Left ventricle myocardium superior (tissue), 1 donor: Measurements from ENCODE around the gene INCA1. TPM values are rescaled to one million over a fixed set of nuclear protein-coding genes. Genes with fewer than 3 reads are reported as not detected.
A peak's percentile ranks its signal among the peaks of the same experiment; 100 is the strongest.

Experiments
- ATAC-seq: fragments of 200-7000 bp; cut with Tn5 transposase; one replicate; pipeline ENCODE4 v1.9.1; 2020; ENCODE audit warnings: mild to moderate bottlenecking, moderate library complexity
- DNase-seq: peaks from one replicate; pipeline ENCODE4 v3.0.0-alpha.2; 2020
- intact Hi-C: fragments of 100-400 bp; cut with micrococcal nuclease; formaldehyde crosslinking; loops from one replicate; pipeline ENCODE4 v1.11.0; 2022
- total RNA-seq: library from RNA; stranded (reverse); fragmentation: NEBNext Ultra II Directional; extraction: Animal tissue kit (Norgen Biotek cat#: 25700); gene quantifications from one replicate; pipeline ENCODE4 v1.2.1, GENCODE V29; 2021
- donor health status: DM: no; HTN: yes; CAD: no; lungs with severe emphysema.

The INCA1 gene
- total RNA-seq, 1 donor from 2014 or later, result 3.2 TPM

GRCh38 chr17:5019475-5019956 lies 22.2 kb upstream of the INCA1 start:
- no peak for ATAC-seq

GRCh38 chr17:5014357-5014756 lies 17.0 kb upstream of the INCA1 start:
- ATAC-seq (no peak), DNase-seq (no peak)
- intact Hi-C loops, result no loop called here

More at GRCh38 chr17:5019475-5019956, 22.2 kb upstream of the INCA1 start:
- no peak for DNase-seq
- intact Hi-C loops, result no loop called here

- ATAC-seq, result no peak
- DNase-seq, result no peak
- intact Hi-C loops, result no loop called here
These were observed 14.6 kb upstream of the INCA1 start for GRCh38 chr17:5011928-5012327.

- intact Hi-C loops, result no loop called here
- ATAC-seq, result no peak
These were observed 6.0 kb upstream of the INCA1 start for GRCh38 chr17:5003214-5003867.

GRCh38 chr17:5002121-5002788 lies 4.9 kb upstream of the INCA1 start:
- no peak for ATAC-seq
- intact Hi-C loops, result no loop called here
- no peak for DNase-seq

More at GRCh38 chr17:5003214-5003867, 6.0 kb upstream of the INCA1 start:
- DNase-seq, result no peak

- ATAC-seq (peak; percentile 73), DNase-seq (peak; percentile 93)
- intact Hi-C loops, result no loop called here
These were observed 2.9 kb upstream of the INCA1 start for GRCh38 chr17:5000237-5000639.

- DNase-seq (no peak), ATAC-seq (peak; percentile 31)
- intact Hi-C loops, result no loop called here
These were observed 2.2 kb upstream of the INCA1 start for GRCh38 chr17:4999430-5000093.

- DNase-seq (peak; percentile 44), ATAC-seq (peak; percentile 4)
- intact Hi-C loops, result no loop called here
These were observed 1.6 kb upstream of the INCA1 start for GRCh38 chr17:4998732-4999429.

- intact Hi-C loops, result no loop called here
- DNase-seq, result peak; percentile 80
- peak; percentile 17 for ATAC-seq
These were observed 857 bp upstream of the INCA1 start for GRCh38 chr17:4998027-4998731.

- DNase-seq (no peak), ATAC-seq (no peak)
- intact Hi-C loops, result no loop called here
These were observed 3.2 kb downstream of the INCA1 start for GRCh38 chr17:4994081-4994595.

- intact Hi-C loops, result no loop called here
- peak; percentile 29 for ATAC-seq
- DNase-seq, result peak; percentile 55
These were observed 9.4 kb downstream of the INCA1 start for GRCh38 chr17:4987767-4988567.

GRCh38 chr17:4986951-4987766 lies 10.2 kb downstream of the INCA1 start, which contains the start of gene CAMTA2:
Gene CAMTA2, minus strand, starts transcription at chr17:4987675. Its CDS starts 1,453 bp downstream, at chr17:4986222.
- peak; percentile 96 for ATAC-seq
- intact Hi-C loops, result no loop called here

GRCh38 chr17:4986403-4986802 lies 10.9 kb downstream of the INCA1 start:
- ATAC-seq (no peak), DNase-seq (no peak)
- intact Hi-C loops, result no loop called here

More at GRCh38 chr17:4986951-4987766, 10.2 kb downstream of the INCA1 start, which contains the start of gene CAMTA2:
- peak; percentile 96 for DNase-seq

- intact Hi-C loops, result no loop called here
- no peak for ATAC-seq
- DNase-seq, result no peak
These were observed 15.0 kb downstream of the INCA1 start for GRCh38 chr17:4982305-4982704.

- intact Hi-C loops, result no loop called here
- ATAC-seq, result peak; percentile 57
- DNase-seq, result no peak
These were observed 16.6 kb downstream of the INCA1 start for GRCh38 chr17:4980644-4981216.

- intact Hi-C loops, result no loop called here
- no peak for ATAC-seq
These were observed 18.6 kb downstream of the INCA1 start for GRCh38 chr17:4978726-4979125.

More at GRCh38 chr17:4978726-4979125, 18.6 kb downstream of the INCA1 start:
- DNase-seq, result no peak
